GM18502 (cell line): ENCODE measurements around the gene SULT1B1.

Experiments
- ATAC-seq: cut with Tn5 transposase; IDR thresholded peaks from one replicate; pipeline ENCODE4 v1.9.1; 2021; ENCODE audit warnings: mild to moderate bottlenecking; ENCODE audit not compliant: unreplicated experiment, poor library complexity

The SULT1B1 gene

DNA sequence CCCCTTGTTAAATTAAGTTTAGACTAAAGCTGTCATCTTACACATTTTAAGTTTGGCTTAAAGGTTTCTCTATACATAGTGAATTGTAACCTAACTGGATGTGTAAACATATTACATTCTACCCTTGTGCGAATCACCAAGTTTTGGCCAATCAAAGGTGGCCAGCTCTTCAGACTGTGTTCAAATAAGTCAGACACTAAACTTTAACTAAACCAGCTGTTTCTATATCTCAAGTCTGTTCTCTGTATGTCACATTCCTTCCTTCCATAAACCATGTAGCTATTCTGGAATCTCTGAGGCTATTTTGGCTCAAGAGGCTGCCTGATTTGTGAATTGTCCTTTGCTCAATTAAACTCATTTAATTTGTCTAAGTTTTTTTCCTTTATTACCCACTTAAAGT, 6.7 kb downstream of the SULT1B1 start:
- no peak for ATAC-seq

- no peak for ATAC-seq
These were observed 10.1 kb downstream of the SULT1B1 start for GRCh38 chr4:69750346-69750745.

DNA sequence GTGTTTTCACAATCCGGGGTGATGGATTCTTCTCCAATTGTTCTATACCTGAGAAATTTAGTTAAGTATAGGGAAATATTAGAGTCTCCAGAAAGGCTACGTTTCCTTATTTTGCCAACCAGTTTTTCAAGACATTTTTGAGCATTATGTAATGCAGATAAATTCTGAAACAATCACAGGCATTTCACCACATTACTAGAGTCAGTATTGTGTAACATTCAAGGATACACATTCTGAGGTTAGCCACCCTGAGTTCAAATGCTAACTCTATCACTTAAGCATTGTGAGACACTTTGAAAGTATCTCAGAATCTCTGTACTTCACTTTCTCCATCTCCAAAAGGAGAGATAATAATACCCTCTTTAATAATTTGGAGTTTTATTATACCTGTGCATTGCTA, 10.6 kb downstream of the SULT1B1 start:
- ATAC-seq = no peak

DNA sequence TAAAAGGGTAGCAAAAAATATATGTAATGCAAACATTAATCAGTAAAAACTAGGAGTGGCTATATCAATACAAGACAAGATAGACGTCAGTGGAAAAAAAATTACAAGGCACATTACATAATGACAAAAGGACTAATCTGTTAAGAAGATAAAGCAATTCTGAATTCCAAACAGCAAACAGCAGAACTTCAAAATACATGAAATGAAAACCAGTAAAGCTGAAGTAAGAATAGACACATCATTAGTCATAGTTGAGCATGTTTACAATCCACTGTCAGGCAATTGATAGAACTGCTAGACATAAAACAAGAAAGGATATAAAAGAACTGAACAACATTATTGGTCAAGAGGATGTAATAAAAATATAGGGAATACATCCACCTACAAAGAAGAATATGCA, 12.2 kb downstream of the SULT1B1 start:
- ATAC-seq = no peak

- no peak for ATAC-seq
These were observed 16.3 kb downstream of the SULT1B1 start for GRCh38 chr4:69744157-69744478.

DNA sequence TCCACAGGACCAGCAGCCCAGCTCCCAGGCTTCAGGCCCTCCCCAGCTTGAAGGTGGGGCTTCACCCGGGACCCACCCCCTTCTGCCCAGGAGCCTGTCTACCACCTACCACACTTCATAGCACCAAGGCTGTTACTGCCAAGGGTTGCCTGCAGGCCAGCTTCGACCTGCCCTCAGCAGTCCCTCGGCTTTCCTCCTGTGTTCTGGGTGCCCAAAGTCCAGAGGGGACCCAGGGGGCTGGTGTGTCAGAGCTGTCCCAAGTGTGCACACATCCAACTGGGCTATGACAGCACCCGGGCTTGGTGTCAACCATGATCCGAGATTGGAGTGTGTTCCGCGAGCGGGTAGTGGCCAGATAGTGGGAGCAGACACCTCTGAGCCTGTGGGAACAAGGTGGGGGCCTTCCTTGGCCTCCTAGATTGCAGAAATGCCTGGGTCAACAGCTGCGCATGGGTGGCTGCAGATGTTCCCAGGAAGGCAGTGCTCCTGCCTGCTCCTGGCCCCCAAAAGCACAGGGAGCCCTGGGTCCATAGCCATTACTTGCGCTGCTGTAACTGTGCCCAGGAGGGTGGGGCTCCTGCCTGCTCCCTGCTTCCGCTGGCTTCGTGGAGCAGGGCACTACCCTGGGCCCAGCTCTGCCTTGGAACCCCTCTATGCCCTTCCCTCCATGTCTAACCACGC, 16.8 kb downstream of the SULT1B1 start:
- no peak for ATAC-seq

DNA sequence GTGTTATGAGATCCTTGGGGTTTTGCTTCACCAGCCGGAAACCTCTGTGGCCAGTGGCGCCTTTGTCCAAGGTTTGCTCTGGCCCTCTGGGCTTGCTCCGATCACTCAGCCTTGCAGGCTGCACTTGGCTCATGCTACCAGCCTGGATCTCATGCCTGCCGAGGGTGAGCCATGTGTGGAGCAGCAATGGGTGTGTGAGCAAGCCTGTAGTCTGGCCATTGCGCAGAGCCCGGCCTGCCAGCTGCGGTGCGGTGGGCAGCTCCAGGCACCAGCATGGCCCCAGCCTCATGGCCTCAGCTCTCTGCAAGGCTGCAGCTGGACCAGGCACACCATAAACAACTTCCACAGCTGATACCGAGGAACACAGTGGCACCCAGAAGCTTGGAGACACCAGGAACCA, 17.8 kb downstream of the SULT1B1 start:
- no peak for ATAC-seq

- ATAC-seq = no peak
These were observed 21.5 kb downstream of the SULT1B1 start for GRCh38 chr4:69738872-69739271.

- no peak for ATAC-seq
These were observed 25.3 kb downstream of the SULT1B1 start for GRCh38 chr4:69735119-69735518.

- no peak for ATAC-seq
These were observed 28.6 kb downstream of the SULT1B1 start for GRCh38 chr4:69731847-69732246.

DNA sequence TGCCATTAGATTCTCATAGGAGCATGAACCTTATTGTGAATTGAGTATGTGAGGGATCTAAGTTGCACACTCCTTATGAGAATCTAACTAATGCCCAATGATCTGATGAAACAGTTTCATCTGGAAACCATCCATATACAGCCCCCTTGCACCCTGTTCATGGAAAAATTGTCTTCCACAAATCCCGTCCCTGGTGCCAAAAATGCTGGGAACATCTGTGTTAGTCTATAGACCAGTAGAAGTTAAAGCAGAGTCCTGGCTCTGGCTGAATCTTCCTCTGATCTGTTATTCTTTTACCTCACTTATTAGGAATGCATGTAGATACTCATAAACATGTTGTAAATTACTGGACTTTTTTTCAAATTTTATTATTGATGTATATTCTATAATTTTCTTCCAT, 29.2 kb downstream of the SULT1B1 start:
- no peak for ATAC-seq

DNA sequence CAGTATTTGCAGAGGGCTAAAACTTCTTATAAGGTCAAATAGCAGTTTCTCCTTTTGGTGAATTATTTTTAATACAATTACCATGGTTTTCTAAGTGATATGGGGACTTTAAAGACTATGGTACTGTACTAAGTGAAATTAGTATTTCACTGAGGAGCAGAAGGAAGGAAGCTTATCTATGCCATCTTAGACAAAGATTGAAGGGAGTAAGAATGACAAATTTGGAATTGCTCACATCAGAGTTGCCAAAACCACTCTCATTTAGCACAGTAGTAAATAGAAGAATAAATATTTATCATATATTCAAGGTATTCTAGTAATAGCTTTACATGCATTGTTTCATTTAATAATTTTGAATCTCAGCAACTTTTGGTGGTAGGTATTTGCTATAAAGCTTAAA, 30.4 kb downstream of the SULT1B1 start:
- ATAC-seq = no peak

DNA sequence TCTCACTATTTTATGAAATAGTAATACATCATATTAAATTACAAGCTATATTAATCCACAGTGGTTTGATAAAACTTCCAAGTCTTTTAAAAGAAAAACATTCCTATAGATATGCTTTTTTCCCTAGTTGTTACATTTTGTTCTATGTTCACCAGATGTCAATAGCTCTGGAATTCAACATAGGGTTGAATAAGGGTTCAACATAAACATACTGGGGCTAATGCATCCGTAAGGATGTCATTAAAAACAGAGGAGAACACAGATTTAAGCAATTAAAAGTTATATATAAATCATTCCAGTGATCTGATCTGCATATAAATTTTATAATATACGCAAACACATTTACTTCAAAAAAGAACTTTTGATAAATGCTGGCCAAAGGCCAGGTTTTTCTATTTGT, 32.5 kb downstream of the SULT1B1 start:
- ATAC-seq = no peak

DNA sequence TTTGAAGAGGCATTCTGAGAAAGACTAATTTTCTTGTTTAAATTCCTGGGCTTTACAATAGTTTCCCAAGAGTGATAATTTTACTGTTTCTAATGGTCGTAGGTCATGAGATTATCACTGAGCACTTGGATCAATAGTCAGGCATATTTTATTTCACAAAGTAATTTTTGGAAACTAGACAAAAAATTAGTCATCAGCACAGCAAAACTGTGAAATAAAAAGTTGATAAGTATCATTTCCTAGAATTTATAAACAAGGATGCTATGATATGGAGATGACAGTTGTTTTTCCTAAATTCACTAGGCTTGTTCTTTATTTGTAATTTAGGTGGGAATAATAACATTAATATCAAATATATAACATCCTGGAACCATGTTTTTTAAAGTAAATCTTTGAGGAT, 33.0 kb downstream of the SULT1B1 start:
- ATAC-seq = no peak

DNA sequence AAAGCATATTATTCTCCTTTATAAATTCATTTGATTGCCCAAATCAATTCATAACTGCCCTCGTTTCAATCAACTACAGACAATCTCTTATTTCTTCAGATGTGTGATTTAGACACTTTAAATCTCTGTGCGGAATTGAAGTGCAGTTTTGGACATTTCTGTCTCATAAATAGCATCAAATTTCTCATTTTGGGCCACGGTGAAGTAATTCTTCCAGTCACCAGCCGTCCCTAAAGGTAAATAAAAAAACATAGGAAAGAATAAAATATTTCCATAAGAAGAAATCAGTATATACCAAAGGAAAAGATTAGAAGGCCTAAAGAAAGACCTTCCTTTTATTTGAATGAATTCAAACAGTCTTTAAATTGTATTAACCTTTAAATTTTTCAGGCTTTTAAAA, 33.4 kb downstream of the SULT1B1 start:
- ATAC-seq = no peak

GRCh38 chr4:69718396-69719271, 41.8 kb downstream of the SULT1B1 start:
- no peak for ATAC-seq

GRCh38 chr4:69717778-69718177, 42.6 kb downstream of the SULT1B1 start:
- no peak for ATAC-seq

GRCh38 chr4:69716654-69717053, 43.8 kb downstream of the SULT1B1 start:
- no peak for ATAC-seq

DNA sequence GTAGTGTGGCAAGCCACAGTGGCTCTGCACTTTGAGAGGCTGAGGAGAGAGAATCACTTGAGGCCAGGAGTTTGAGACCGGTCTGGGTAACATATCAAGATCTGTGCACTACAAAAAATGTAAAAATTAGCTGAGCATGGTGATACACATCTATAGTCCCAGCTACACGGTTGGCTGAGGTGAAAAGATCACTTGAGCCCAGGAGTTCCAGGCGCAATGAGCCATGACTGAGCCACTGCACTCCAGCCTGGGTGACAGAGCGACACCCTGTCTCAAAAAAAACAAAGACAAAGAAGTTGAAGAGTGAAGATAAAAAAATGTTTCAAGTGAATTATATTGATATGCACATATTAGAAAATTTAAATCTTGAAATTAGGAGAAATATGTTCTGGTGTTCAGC, 46.3 kb downstream of the SULT1B1 start:
- no peak for ATAC-seq

GRCh38 chr4:69713593-69713992, 46.8 kb downstream of the SULT1B1 start:
- no peak for ATAC-seq

DNA sequence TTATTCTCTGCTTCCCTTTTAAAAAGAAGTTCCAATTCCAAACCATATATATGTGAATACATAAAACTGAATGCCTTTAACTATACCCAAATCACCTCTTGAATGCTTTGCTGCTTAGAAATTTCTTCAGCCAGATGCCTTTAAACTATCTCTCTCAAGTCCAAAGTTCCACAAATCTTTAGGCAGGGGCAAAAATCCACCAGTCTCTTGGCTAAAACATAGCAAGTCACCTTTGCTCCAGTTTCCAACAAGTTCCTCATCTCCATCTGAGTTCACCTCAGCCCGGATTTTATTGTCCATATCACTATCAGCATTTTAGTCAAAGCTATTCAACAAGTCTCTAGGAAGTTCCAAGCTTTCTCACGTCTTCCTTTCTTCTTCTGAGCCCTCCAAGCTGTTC, 49.8 kb downstream of the SULT1B1 start:
- no peak for ATAC-seq

DNA sequence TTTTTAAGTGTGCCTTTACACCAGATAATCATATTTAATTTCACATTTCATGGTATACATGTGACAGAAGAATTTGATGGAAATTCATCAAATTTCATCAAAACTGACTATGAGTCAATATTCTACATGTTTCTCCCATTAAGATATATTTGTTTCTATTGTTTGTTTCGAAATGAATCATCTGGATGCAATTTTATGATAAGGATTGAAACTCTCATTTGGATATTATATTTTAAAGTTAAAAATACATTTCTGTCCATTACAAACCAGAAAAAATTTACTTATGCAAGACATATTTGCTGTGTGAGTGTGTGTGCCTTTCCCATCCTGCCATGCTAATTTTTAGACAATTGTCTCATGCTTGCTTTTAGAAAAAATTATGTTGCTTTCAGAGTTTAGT, 52.2 kb downstream of the SULT1B1 start:
- ATAC-seq = no peak
